H9 (cell line): ENCODE results near the gene OR10V1. TPM values are rescaled to one million over a fixed set of nuclear protein-coding genes. Genes with fewer than 3 reads are reported as not detected.

Source experiments
- DNase-seq: peaks from one replicate; pipeline ENCODE4 v3.0.0-alpha.2; 2017
- H2AFZ ChIP-seq: one replicate; pipeline ENCODE4 v1.6.1; 2013; ENCODE audit warnings: mild to moderate bottlenecking, low read length, control low read depth, moderate library complexity
- H2AK5ac ChIP-seq: 2 replicates; pipeline ENCODE4 v1.6.1; 2013; ENCODE audit warnings: low read length, control low read depth, mixed read lengths; ENCODE audit not compliant: insufficient read length
- H2BK120ac ChIP-seq: one replicate; pipeline ENCODE4 v1.6.1; 2013; ENCODE audit warnings: low read depth, mild to moderate bottlenecking, low read length, control low read depth, inconsistent platforms; ENCODE audit not compliant: poor library complexity, severe bottlenecking
- H2BK12ac ChIP-seq: 2 replicates; pipeline ENCODE4 v1.6.1; 2013; ENCODE audit warnings: low read length, control low read depth, mixed read lengths, low read depth; ENCODE audit not compliant: insufficient read length
- H2BK15ac ChIP-seq: 2 replicates; pipeline ENCODE4 v1.6.1; 2013; ENCODE audit warnings: low read depth, low read length, control low read depth
- H2BK20ac ChIP-seq: one replicate; pipeline ENCODE4 v1.6.1; 2013; ENCODE audit warnings: low read depth, mild to moderate bottlenecking, low read length, control low read depth, inconsistent platforms; ENCODE audit not compliant: poor library complexity, severe bottlenecking
- H2BK5ac ChIP-seq: 2 replicates; pipeline ENCODE4 v1.6.1; 2013; ENCODE audit warnings: low read length, control low read depth, mixed read lengths; ENCODE audit not compliant: insufficient read length
- H3K14ac ChIP-seq: 2 replicates; pipeline ENCODE4 v1.6.1; 2013; ENCODE audit warnings: low read length, control low read depth; ENCODE audit not compliant: insufficient read depth
- H3K18ac ChIP-seq: 2 replicates; pipeline ENCODE4 v1.6.1; 2013; ENCODE audit warnings: low read depth, mild to moderate bottlenecking, mixed read lengths, low read length, control low read depth; ENCODE audit not compliant: insufficient read length
- H3K23ac ChIP-seq: 2 replicates; pipeline ENCODE4 v1.6.1; 2013; ENCODE audit warnings: low read length, control low read depth, mixed read lengths, low read depth; ENCODE audit not compliant: insufficient read length
- H3K23me2 ChIP-seq: 2 replicates; pipeline ENCODE4 v1.6.1; 2013; ENCODE audit warnings: low read depth, mild to moderate bottlenecking, mixed read lengths, low read length, control low read depth; ENCODE audit not compliant: insufficient read length, poor library complexity, severe bottlenecking
- H3K27ac ChIP-seq: 2 replicates; pipeline ENCODE4 v1.5.1; 2013; ENCODE audit warnings: low read length, control low read depth, mixed read lengths, low read depth; ENCODE audit not compliant: insufficient read length
- H3K27me3 ChIP-seq: 2 replicates; pipeline ENCODE4 v1.6.1; 2013; ENCODE audit warnings: low read length, control low read depth, inconsistent platforms; ENCODE audit not compliant: insufficient read depth
- H3K4ac ChIP-seq: 2 replicates; pipeline ENCODE4 v1.6.1; 2013; ENCODE audit warnings: low read depth, mild to moderate bottlenecking, control low read depth, inconsistent platforms, low read length, moderate library complexity
- H3K4me1 ChIP-seq: 2 replicates; pipeline ENCODE4 v1.6.1; 2013; ENCODE audit warnings: low read length, control low read depth, inconsistent platforms; ENCODE audit not compliant: insufficient read depth
- H3K4me2 ChIP-seq: 2 replicates; pipeline ENCODE4 v1.6.1; 2013; ENCODE audit warnings: low read length, control low read depth, mixed read lengths; ENCODE audit not compliant: insufficient read length, insufficient read depth
- H3K56ac ChIP-seq: 2 replicates; pipeline ENCODE4 v1.6.1; 2013; ENCODE audit warnings: low read depth, mild to moderate bottlenecking, mixed read lengths, low read length, control low read depth; ENCODE audit not compliant: insufficient read length
- H3K79me1 ChIP-seq: 2 replicates; pipeline ENCODE4 v1.6.1; 2013; ENCODE audit warnings: low read depth, mild to moderate bottlenecking, moderate library complexity, low read length, control low read depth, inconsistent platforms; ENCODE audit not compliant: insufficient read depth, poor library complexity, severe bottlenecking
- H3K79me2 ChIP-seq: 2 replicates; pipeline ENCODE4 v1.6.1; 2013; ENCODE audit warnings: low read length, control low read depth, inconsistent platforms; ENCODE audit not compliant: insufficient read depth
- H3K9ac ChIP-seq: 2 replicates; pipeline ENCODE4 v1.6.1; 2013; ENCODE audit warnings: low read length, control low read depth, mixed read lengths; ENCODE audit not compliant: insufficient read length; ENCODE audit errors: extremely low read depth
- H3K9me3 ChIP-seq: one replicate; pipeline ENCODE4 v1.6.1; 2013; ENCODE audit warnings: low read depth, low read length, inconsistent platforms; ENCODE audit not compliant: control insufficient read depth
- H3T11ph ChIP-seq: one replicate; pipeline ENCODE4 v1.6.1; 2013; ENCODE audit warnings: mild to moderate bottlenecking, low read length, control low read depth, inconsistent platforms
- H4K20me1 ChIP-seq: one replicate; pipeline ENCODE4 v1.6.1; 2013; ENCODE audit not compliant: control insufficient read depth, insufficient read length, insufficient read depth
- H4K5ac ChIP-seq: 2 replicates; pipeline ENCODE4 v1.6.1; 2013; ENCODE audit warnings: low read depth, mild to moderate bottlenecking, mixed read lengths, low read length, control low read depth; ENCODE audit not compliant: insufficient read length
- H4K8ac ChIP-seq: replicated peaks from 2 replicates; pipeline ENCODE4 v1.6.1; 2013; ENCODE audit warnings: low read length, control low read depth, mixed read lengths, low read depth; ENCODE audit not compliant: insufficient read length
- H4K91ac ChIP-seq: 2 replicates; pipeline ENCODE4 v1.6.1; 2013; ENCODE audit warnings: low read depth, mild to moderate bottlenecking, moderate library complexity, mixed read lengths, low read length, control low read depth; ENCODE audit not compliant: insufficient read length
- H3K27ac Mint-ChIP-seq, 3 experiments: 2 replicates in 2 of 3; 3 replicates in 1 of 3; pipeline ENCODE4 v1.8.0; 2020 to 2021; ENCODE audit warnings: mixed read lengths in 3 of 3, mild to moderate bottlenecking in 1 of 3, moderate library complexity in 1 of 3
- H3K27me3 Mint-ChIP-seq: 2 replicates; pipeline ENCODE4 v1.8.0; 2021; ENCODE audit warnings: low read depth, mild to moderate bottlenecking, moderate library complexity, mixed read lengths
- H3K36me3 Mint-ChIP-seq, 3 experiments: 2 replicates in 2 of 3; 3 replicates in 1 of 3; pipeline ENCODE4 v1.8.0; 2020 to 2021; ENCODE audit warnings: low read depth in 3 of 3, mixed read lengths in 3 of 3; ENCODE audit not compliant: insufficient read depth in 1 of 3
- H3K4me1 Mint-ChIP-seq, 2 experiments: 2 replicates each; pipeline ENCODE4 v1.8.0; 2020; ENCODE audit warnings: mixed read lengths in 2 of 2
- H3K4me3 Mint-ChIP-seq, 2 experiments: 2 replicates in 1 of 2; 3 replicates in 1 of 2; pipeline ENCODE4 v1.8.0; 2020 to 2021; ENCODE audit warnings: mild to moderate bottlenecking in 2 of 2, mixed read lengths in 2 of 2, moderate library complexity in 1 of 2
- H3K9me3 Mint-ChIP-seq, 2 experiments: 2 replicates in 1 of 2; 3 replicates in 1 of 2; pipeline ENCODE4 v1.8.0; 2020; ENCODE audit warnings: mild to moderate bottlenecking in 2 of 2, mixed read lengths in 2 of 2, moderate library complexity in 1 of 2
- WGBS: extraction: QIAGEN DNeasy Blood & Tissue Kit; methylation state at CpG from one replicate; pipeline ENCODE4 v1.1.7; 2013; ENCODE audit warnings: missing lambda C conversion rate, low lambda C conversion rate, mixed read lengths; ENCODE audit not compliant: insufficient read length; ENCODE audit errors: extremely low coverage; 5-methylcytosine and 5-hydroxymethylcytosine counted together
- total RNA-seq: library from RNA; stranded (reverse); gene quantifications from 2 replicates; pipeline ENCODE4 v1.2.1, GENCODE V29; 2021
- TF ChIP-seq, protein P1 (sequence below): fragments of 200-600 bp; sonication (generic); conservative IDR thresholded peaks from 3 replicates; pipeline ENCODE4 v1.8.0; 2021; ENCODE audit warnings: antibody characterized with exemption, mild to moderate bottlenecking

Gene OR10V1
- total RNA-seq, 1 experiment from 2014 or later = not detected

DNA sequence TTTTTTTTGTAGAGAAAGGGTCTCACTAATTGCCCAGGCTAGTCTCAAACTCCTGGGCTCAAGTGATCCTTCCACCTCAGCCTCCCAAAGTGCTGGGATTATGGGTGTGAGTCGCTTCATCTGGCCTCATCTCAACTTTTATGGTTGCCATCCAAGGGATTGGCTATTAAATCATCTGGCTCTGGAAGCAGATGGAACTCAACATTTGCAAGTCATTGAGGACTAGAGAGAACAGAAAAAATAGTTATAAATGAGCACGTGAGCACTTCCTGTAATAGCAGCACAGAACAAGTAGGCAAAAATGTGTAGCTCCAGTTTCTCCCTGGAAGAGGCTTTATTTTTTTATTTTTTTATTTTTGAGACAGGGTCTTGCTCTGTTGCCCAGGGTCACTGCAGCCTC lies 22.5 kb downstream of the OR10V1 start:
- Histone ChIP-seq H3K23me2 (no peaks in the 10 kb centered on the region), H3K79me2 (no peaks in the 10 kb centered on the region), H3K4ac (no peak overlapping the region), H3K14ac (no peak overlapping the region), H2BK12ac (no peak overlapping the region), H3K9ac (no peak overlapping the region), H4K5ac (no peak overlapping the region), H2AK5ac (no peak overlapping the region), H3K56ac (no peak overlapping the region), H3K18ac (no peak overlapping the region), H4K8ac (no peak overlapping the region), H3K4me2 (no peak overlapping the region), H3K79me1 (no peaks in the 10 kb centered on the region), H2AFZ (no peak overlapping the region), H3K27ac (no peak overlapping the region), H3K9me3 (no peaks in the 10 kb centered on the region), H3K4me1 (no peaks in the 10 kb centered on the region), H3K23ac (no peak overlapping the region), H3T11ph (no peak overlapping the region), H2BK15ac (no peak overlapping the region), H2BK120ac (no peak overlapping the region), H4K91ac (no peak overlapping the region), H3K27me3 (no peaks in the 10 kb centered on the region), H2BK20ac (no peak overlapping the region), H2BK5ac (no peak overlapping the region), H4K20me1 (no peaks in the 10 kb centered on the region)
- Mint-ChIP-seq H3K27me3 (no peaks in the 10 kb centered on the region; the same call in none of the 2 replicates), H3K27ac (no peak overlapping the region), H3K4me1 (no peaks in the 10 kb centered on the region), H3K9me3 (peaks cover 11 to 20% of the 10 kb centered on the region in 2 experiments), H3K4me3 (no peak overlapping the region), H3K36me3 (no peaks in the 10 kb centered on the region)
- DNase-seq = no peak
- no CpG with 5 or more reads among the region's 2 CpGs for WGBS
- TF ChIP-seq, protein P1, sequence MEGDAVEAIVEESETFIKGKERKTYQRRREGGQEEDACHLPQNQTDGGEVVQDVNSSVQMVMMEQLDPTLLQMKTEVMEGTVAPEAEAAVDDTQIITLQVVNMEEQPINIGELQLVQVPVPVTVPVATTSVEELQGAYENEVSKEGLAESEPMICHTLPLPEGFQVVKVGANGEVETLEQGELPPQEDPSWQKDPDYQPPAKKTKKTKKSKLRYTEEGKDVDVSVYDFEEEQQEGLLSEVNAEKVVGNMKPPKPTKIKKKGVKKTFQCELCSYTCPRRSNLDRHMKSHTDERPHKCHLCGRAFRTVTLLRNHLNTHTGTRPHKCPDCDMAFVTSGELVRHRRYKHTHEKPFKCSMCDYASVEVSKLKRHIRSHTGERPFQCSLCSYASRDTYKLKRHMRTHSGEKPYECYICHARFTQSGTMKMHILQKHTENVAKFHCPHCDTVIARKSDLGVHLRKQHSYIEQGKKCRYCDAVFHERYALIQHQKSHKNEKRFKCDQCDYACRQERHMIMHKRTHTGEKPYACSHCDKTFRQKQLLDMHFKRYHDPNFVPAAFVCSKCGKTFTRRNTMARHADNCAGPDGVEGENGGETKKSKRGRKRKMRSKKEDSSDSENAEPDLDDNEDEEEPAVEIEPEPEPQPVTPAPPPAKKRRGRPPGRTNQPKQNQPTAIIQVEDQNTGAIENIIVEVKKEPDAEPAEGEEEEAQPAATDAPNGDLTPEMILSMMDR = no peak
